Measurements from ENCODE around the gene TOP3B. TPM values are rescaled to one million over a fixed set of nuclear protein-coding genes. Genes with fewer than 3 reads are reported as not detected.

Gene TOP3B
- total RNA-seq, 1 experiment from 2014 or later: 23.9 TPM

DNA sequence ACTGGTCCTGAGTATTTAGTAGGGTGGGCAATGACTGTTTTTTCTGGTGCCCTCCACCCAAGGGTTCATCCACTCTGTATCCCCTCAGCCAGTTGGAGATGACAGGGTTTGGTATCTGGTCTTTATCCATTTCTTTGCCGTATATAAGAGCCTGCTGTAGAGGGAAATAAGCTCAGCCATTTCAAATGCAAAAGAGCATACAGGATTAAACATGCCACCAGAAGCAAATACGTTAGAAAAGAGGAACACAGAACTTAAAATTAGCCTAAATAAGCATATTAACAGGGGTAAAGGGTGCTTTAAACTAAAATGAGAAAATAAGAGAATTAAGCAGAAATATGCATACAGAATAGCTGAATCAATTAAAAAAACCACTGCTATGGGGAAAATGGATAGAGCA is 27.8 kb upstream of the TOP3B start:
- H3K9me2 ChIP-seq (ENCODE audit: insufficient read depth): no peaks in the 10 kb centered on the region
- ChIA-PET POLR2A (ENCODE audit: unreplicated experiment) (no interaction called here), CTCF (no interaction called here)
- H3K4me2 ChIP-seq: no peak overlapping the region
- intact Hi-C loops (cut with micrococcal nuclease; ENCODE audit: unreplicated experiment): no loop called here
- H3K79me2 ChIP-seq (ENCODE audit: low read depth): no peaks in the 10 kb centered on the region
- no peak for DNase-seq
- H4K20me1 ChIP-seq (ENCODE audit: insufficient read depth): no peaks in the 10 kb centered on the region
- H3K4me3 ChIP-seq: no peak overlapping the region
- H2AFZ ChIP-seq: no peak overlapping the region
- H3K27ac ChIP-seq: no peak overlapping the region
- H3F3A ChIP-seq (ENCODE audit: insufficient read depth, low read depth): no peaks in the 10 kb centered on the region
- no peaks in the 10 kb centered on the region for H3K4me1 ChIP-seq (replicated peaks; ENCODE audit: insufficient read depth)
- TF ChIP-seq, protein P1, sequence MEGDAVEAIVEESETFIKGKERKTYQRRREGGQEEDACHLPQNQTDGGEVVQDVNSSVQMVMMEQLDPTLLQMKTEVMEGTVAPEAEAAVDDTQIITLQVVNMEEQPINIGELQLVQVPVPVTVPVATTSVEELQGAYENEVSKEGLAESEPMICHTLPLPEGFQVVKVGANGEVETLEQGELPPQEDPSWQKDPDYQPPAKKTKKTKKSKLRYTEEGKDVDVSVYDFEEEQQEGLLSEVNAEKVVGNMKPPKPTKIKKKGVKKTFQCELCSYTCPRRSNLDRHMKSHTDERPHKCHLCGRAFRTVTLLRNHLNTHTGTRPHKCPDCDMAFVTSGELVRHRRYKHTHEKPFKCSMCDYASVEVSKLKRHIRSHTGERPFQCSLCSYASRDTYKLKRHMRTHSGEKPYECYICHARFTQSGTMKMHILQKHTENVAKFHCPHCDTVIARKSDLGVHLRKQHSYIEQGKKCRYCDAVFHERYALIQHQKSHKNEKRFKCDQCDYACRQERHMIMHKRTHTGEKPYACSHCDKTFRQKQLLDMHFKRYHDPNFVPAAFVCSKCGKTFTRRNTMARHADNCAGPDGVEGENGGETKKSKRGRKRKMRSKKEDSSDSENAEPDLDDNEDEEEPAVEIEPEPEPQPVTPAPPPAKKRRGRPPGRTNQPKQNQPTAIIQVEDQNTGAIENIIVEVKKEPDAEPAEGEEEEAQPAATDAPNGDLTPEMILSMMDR (conservative IDR thresholded peaks at IDR 0.05): no peak
- TF ChIP-seq EZH2 (IDR thresholded peaks at IDR 0.05; ENCODE audit: low read depth): no peak
- BruUV-seq (replicated peaks): no TSS peak
- H3K27me3 ChIP-seq (ENCODE audit: insufficient read depth, low read depth): peaks cover 52% of the 10 kb centered on the region
- H3K9me3 ChIP-seq (ENCODE audit: insufficient read depth, low read depth): no peaks in the 10 kb centered on the region
- no peaks in the 10 kb centered on the region for H3K36me3 ChIP-seq (ENCODE audit: low read depth)

DNA sequence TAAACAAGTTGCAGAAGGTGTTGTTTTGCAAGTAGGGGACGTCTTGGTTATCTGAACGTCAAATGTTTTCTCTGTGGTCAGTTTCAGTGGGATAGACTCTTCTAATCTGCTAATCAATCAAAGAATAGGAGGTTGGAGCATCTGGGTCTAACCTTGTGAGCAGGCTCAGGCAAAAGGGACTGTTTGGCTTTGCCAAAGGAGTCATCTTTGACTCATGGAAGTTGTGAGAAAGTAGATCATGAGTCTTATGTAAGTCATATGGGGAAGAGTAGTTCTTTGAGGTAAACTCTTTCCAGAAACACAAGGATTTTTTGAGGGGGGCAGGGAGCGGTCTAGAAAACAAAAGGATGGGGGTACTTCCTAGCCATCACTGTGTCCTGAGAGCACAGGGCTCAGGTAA is 27.1 kb upstream of the TOP3B start:
- POLR2A ChIA-PET (ENCODE audit: unreplicated experiment): no interaction called here

DNA sequence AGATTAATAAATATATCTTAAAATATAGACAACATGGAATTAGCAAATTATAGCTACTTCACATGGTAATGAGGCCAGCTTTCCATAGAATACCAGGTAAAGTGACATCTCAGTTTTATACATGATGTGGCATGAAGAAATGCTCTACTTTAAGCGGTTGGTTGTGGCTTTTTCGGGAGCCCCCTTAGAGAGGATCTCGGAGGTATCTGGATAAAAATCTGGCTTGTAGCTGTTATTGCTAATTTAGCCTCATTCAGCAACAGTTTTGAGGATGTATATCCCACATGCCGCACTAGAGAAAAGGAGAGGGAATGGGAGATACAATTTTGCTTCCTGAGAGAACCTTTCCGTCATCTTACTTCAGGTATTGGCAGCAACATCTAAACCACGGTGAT is 24.0 kb upstream of the TOP3B start:
- no peak overlapping the region for H3K4me3 ChIP-seq
- H3K36me3 ChIP-seq (ENCODE audit: low read depth): no peaks in the 10 kb centered on the region
- POLR2A ChIA-PET (ENCODE audit: unreplicated experiment): no interaction called here
- CTCF ChIA-PET: no interaction called here
- no peaks in the 10 kb centered on the region for H3K4me1 ChIP-seq (replicated peaks; ENCODE audit: insufficient read depth)
- peaks cover 44% of the 10 kb centered on the region for H3K27me3 ChIP-seq (ENCODE audit: insufficient read depth, low read depth)
- no peaks in the 10 kb centered on the region for H3K79me2 ChIP-seq (ENCODE audit: low read depth)
- no peak overlapping the region for H3K4me2 ChIP-seq
- H3K9me3 ChIP-seq (ENCODE audit: insufficient read depth, low read depth): no peaks in the 10 kb centered on the region
- H2AFZ ChIP-seq: no peak overlapping the region
- intact Hi-C loops (cut with micrococcal nuclease; ENCODE audit: unreplicated experiment): no loop called here
- no peak for TF ChIP-seq EZH2 (IDR thresholded peaks at IDR 0.05; ENCODE audit: low read depth)
- TF ChIP-seq, protein P1 (conservative IDR thresholded peaks at IDR 0.05): no peak
- H3K27ac ChIP-seq: no peak overlapping the region
- BruUV-seq (replicated peaks): no TSS peak
- H4K20me1 ChIP-seq (ENCODE audit: insufficient read depth): no peaks in the 10 kb centered on the region
- H3K9me2 ChIP-seq (ENCODE audit: insufficient read depth): no peaks in the 10 kb centered on the region
- no peak for DNase-seq
- no peaks in the 10 kb centered on the region for H3F3A ChIP-seq (ENCODE audit: insufficient read depth, low read depth)

More for the DNA sequence above, 27.1 kb upstream of the TOP3B start:
- Histone ChIP-seq H3K9me2 (ENCODE audit: insufficient read depth) (no peaks in the 10 kb centered on the region), H3K27ac (no peak overlapping the region), H3K27me3 (ENCODE audit: insufficient read depth, low read depth) (peaks cover 49% of the 10 kb centered on the region), H3K9me3 (ENCODE audit: insufficient read depth, low read depth) (no peaks in the 10 kb centered on the region), H4K20me1 (ENCODE audit: insufficient read depth) (no peaks in the 10 kb centered on the region), H3K4me2 (no peak overlapping the region), H3K79me2 (ENCODE audit: low read depth) (no peaks in the 10 kb centered on the region), H3K4me3 (no peak overlapping the region), H3K4me1 (replicated peaks; ENCODE audit: insufficient read depth) (no peaks in the 10 kb centered on the region), H3F3A (ENCODE audit: insufficient read depth, low read depth) (no peaks in the 10 kb centered on the region), H2AFZ (no peak overlapping the region), H3K36me3 (ENCODE audit: low read depth) (no peaks in the 10 kb centered on the region)
- TF ChIP-seq EZH2 (IDR thresholded peaks at IDR 0.05; ENCODE audit: low read depth): no peak
- TF ChIP-seq, protein P1 (conservative IDR thresholded peaks at IDR 0.05): no peak
- BruUV-seq (replicated peaks): no TSS peak
- DNase-seq: no peak
- CTCF ChIA-PET: no interaction called here
- intact Hi-C loops (cut with micrococcal nuclease; ENCODE audit: unreplicated experiment): no loop called here

Data from PC-9 (cell line).